ENCODE data around the gene NACAD.

DNA sequence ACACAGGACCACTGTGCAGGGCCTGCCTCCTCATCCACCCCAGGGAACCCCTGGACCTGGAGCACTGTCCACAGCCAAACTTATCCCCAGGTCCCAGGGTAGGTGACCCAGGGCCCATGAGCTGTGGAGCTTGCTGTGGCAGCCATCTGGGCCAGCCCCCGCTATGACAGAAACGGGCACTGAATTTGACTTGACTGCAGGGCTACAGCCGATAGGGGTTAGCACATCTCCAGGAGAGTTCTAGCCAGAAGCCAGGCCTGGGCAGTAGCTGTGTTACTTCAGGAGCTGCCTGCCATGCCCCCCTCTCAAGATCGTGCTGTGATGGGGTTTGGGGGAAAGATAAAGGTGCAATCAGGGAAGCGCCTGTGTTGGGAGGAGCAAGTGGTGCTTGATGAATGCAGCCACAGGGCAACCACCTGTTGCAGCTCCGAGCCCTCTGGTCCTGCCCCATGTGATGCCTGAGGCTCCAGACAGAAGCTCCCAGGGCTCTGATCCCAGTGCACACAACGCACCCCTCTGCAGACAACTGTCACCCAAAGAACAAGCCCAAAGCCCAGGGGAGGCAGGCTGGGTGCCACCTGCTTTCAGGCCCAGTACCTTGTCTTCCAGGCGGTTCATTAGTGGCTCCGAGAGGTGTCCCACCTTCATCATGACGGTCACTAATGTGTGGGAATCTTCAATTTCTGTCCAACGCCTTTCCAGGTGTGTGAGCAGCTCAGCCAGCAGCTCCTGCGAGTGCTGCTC, 16.2 kb upstream of the NACAD start:
- TF ChIP-seq, protein P1, sequence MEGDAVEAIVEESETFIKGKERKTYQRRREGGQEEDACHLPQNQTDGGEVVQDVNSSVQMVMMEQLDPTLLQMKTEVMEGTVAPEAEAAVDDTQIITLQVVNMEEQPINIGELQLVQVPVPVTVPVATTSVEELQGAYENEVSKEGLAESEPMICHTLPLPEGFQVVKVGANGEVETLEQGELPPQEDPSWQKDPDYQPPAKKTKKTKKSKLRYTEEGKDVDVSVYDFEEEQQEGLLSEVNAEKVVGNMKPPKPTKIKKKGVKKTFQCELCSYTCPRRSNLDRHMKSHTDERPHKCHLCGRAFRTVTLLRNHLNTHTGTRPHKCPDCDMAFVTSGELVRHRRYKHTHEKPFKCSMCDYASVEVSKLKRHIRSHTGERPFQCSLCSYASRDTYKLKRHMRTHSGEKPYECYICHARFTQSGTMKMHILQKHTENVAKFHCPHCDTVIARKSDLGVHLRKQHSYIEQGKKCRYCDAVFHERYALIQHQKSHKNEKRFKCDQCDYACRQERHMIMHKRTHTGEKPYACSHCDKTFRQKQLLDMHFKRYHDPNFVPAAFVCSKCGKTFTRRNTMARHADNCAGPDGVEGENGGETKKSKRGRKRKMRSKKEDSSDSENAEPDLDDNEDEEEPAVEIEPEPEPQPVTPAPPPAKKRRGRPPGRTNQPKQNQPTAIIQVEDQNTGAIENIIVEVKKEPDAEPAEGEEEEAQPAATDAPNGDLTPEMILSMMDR (IDR thresholded peaks at IDR 0.05; ENCODE audit: insufficient read depth, low read length): no peak
- TF ChIP-seq SPI1 (IDR thresholded peaks at IDR 0.05; ENCODE audit: borderline replicate concordance, low read depth): no peak
